T-cell (primary cell): ENCODE measurements around the gene SLC6A16. TPM values are rescaled to one million over a fixed set of nuclear protein-coding genes. Genes with fewer than 3 reads are reported as not detected.
A peak's percentile ranks its signal among the peaks of the same experiment; 100 is the strongest.
"Not testable (repeated sequence)": the region's sequence is repeated elsewhere in the genome, so short reads cannot be mapped to it uniquely, and the experiment has no call there.

Experiments
- ATAC-seq, 4 experiments: fragments of 200-7000 bp in 3 of 4; fragments of 150-1000 bp in 1 of 4; cut with Tn5 transposase; replicated peaks in 1 of 4; 1 replicate in 3 of 4; 2 replicates in 1 of 4; pipeline ENCODE4 v1.10.0; 2021; ENCODE audit warnings: moderate library complexity in 3 of 4, mild to moderate bottlenecking in 2 of 4, moderate number of reproducible peaks in 1 of 4
- CTCF ChIA-PET, 2 donors: fragments of 300-600 bp; sonication (Branson Sonifier 250); formaldehyde crosslinking; loops; one replicate each; lab custom pipeline; 2022; ENCODE audit warnings: antibody characterized with exemption in 2 of 2; lab: Charles Lee
- POLR2A ChIA-PET, 2 donors: fragments of 300-600 bp; sonication (Branson Sonifier 250); formaldehyde crosslinking; loops; one replicate each; lab custom pipeline; 2022; ENCODE audit warnings: antibody characterized with exemption in 2 of 2; lab: Charles Lee
- DNase-seq, 35 experiments: peaks; one replicate each; pipeline versions ENCODE4 v3.0.0 to v3.0.0-alpha.2; 2013 to 2023
- H3K27ac ChIP-seq: one replicate; pipeline ENCODE4 v1.5.1; 2013; ENCODE audit warnings: low read length
- H3K27me3 ChIP-seq, 2 experiments: replicated peaks in 1 of 2; 1 replicate in 1 of 2; 2 replicates in 1 of 2; pipeline versions ENCODE4 v1.6.1 to v1.7.0; 2013; ENCODE audit warnings: low read length in 1 of 2, mixed read lengths in 1 of 2; ENCODE audit not compliant: control insufficient read depth in 2 of 2, insufficient read depth in 2 of 2; ENCODE audit errors: extremely low read depth in 1 of 2
- H3K36me3 ChIP-seq, 2 donors: 1 replicate in 1 of 2; 2 replicates in 1 of 2; pipeline versions ENCODE4 v1.6.1 to v1.7.0; 2013; ENCODE audit warnings: low read length in 1 of 2; ENCODE audit not compliant: control insufficient read depth in 2 of 2, insufficient read depth in 1 of 2; ENCODE audit errors: extremely low read depth in 1 of 2
- H3K4me1 ChIP-seq, 2 experiments: 1 replicate in 1 of 2; 2 replicates in 1 of 2; pipeline versions ENCODE4 v1.6.1 to v1.7.0; 2013; ENCODE audit warnings: low read length in 2 of 2, mixed read lengths in 1 of 2; ENCODE audit not compliant: insufficient read depth in 2 of 2, control insufficient read depth in 1 of 2; ENCODE audit errors: extremely low read depth in 1 of 2
- H3K4me3 ChIP-seq, 2 donors: 1 replicate in 1 of 2; 2 replicates in 1 of 2; pipeline versions ENCODE4 v1.5.1 to v1.7.0; 2013; ENCODE audit warnings: mild to moderate bottlenecking in 2 of 2, low read length in 1 of 2, moderate library complexity in 1 of 2; ENCODE audit not compliant: control insufficient read depth in 1 of 2; ENCODE audit errors: extremely low read depth in 1 of 2
- H3K9me3 ChIP-seq: 2 replicates; pipeline ENCODE4 v1.7.0; 2013
- H3K27ac Mint-ChIP-seq, 2 donors: one replicate each; pipeline ENCODE4 v1.8.0; 2020 to 2021; ENCODE audit warnings: mild to moderate bottlenecking in 2 of 2, mixed read lengths in 2 of 2
- H3K27me3 Mint-ChIP-seq, 2 donors: one replicate each; pipeline ENCODE4 v1.8.0; 2021 to 2022; ENCODE audit warnings: mixed read lengths in 2 of 2
- H3K36me3 Mint-ChIP-seq: one replicate; pipeline ENCODE4 v1.8.0; 2021; ENCODE audit warnings: mixed read lengths
- H3K4me1 Mint-ChIP-seq, 3 donors: one replicate each; pipeline ENCODE4 v1.8.0; 2020 to 2022; ENCODE audit warnings: mixed read lengths in 3 of 3, mild to moderate bottlenecking in 1 of 3
- H3K4me3 Mint-ChIP-seq, 3 donors: one replicate each; pipeline ENCODE4 v1.8.0; 2020 to 2022; ENCODE audit warnings: mild to moderate bottlenecking in 3 of 3, mixed read lengths in 3 of 3, moderate library complexity in 3 of 3
- H3K9me3 Mint-ChIP-seq, 3 donors: one replicate each; pipeline ENCODE4 v1.8.0; 2020 to 2022; ENCODE audit warnings: mixed read lengths in 3 of 3
- WGBS: methylation state at CpG from one replicate; pipeline ENCODE4 v1.1.5; 2013; ENCODE audit warnings: missing lambda C conversion rate; ENCODE audit not compliant: insufficient coverage; 5-methylcytosine and 5-hydroxymethylcytosine counted together
- total RNA-seq, 35 experiments: library from RNA in 6 of 35; stranded (reverse) in 6 of 35; fragments of 120-200 nt in 1 of 35; gene quantifications; one replicate each; pipeline versions ENCODE4 v1.2.1 to v1.2.4 and lab custom pipeline; 2013 to 2026

Gene SLC6A16
- total RNA-seq, 5 donors from 2014 or later (not counting 1 experiment from before 2014, with no cell fraction given): 5.4 to 8.1 (median 6.4) TPM

GRCh38 chr19:49325756-49326155, 765 bp upstream of the SLC6A16 start:
- not testable (repeated sequence) for H3K4me1 ChIP-seq

DNA sequence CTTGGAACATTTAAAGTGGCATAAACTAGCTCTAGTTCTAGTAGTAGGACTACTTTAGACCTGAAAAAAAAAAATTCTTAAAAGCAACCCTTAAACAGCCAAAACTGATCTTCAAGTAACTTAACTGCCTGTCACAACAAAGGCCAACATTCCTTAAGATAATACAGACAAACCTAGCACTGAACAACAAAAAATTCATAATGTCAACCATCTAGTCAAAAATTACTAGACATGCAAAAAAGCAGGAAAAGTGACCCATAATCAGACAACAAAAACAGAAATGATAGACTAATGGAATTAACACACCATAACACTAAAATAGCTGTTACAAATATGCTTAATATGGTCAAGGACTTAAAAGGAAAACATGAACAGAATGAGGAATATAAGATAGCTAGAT, 6.7 kb downstream of the SLC6A16 start:
- Histone ChIP-seq H3K4me3 (no peak overlapping the region), H3K9me3 (peaks cover 2% of the 10 kb centered on the region), H3K27ac (no peak overlapping the region), H3K4me1 (no peaks in the 10 kb centered on the region), H3K27me3 (no peaks in the 10 kb centered on the region), H3K36me3 (peaks cover 0 to 6% of the 10 kb centered on the region in 2 donors)
- ChIA-PET POLR2A (interaction anchor here in 1 of 2 donors (0.7 kb wide), 1 partner anchor 269 kb away, joined by 3 read pairs; no protein-coding TSS in a partner anchor), CTCF (interaction anchor here in 1 of 2 donors (0.6 kb wide), 1 partner anchor 15 kb away, joined by 3 read pairs; no protein-coding TSS in a partner anchor)
- H3K4me1 Mint-ChIP-seq: peaks cover 0 to 10% (median 8%) of the 10 kb centered on the region in 3 donors
- no peak for ATAC-seq
- no peaks in the 10 kb centered on the region for H3K27me3 Mint-ChIP-seq
- no peak overlapping the region for H3K27ac Mint-ChIP-seq
- H3K4me3 Mint-ChIP-seq: no peak overlapping the region
- peaks cover 0 to 9% (median 8%) of the 10 kb centered on the region in 3 donors for H3K9me3 Mint-ChIP-seq
- H3K36me3 Mint-ChIP-seq: peaks cover 42% of the 10 kb centered on the region
- no peak for DNase-seq

More at GRCh38 chr19:49325756-49326155, 765 bp upstream of the SLC6A16 start:
- not testable (repeated sequence) for H3K27ac Mint-ChIP-seq, H3K9me3 ChIP-seq, H3K27me3 Mint-ChIP-seq, H3K27ac ChIP-seq, ATAC-seq, DNase-seq, H3K27me3 ChIP-seq, H3K4me3 ChIP-seq, H3K9me3 Mint-ChIP-seq, H3K4me3 Mint-ChIP-seq
- WGBS: 98% methylated on average over 11 of the region's 13 CpGs
- ChIA-PET CTCF (interaction anchor here in 1 of 2 donors (0.7 kb wide), 1 partner anchor 19 kb away, joined by 3 read pairs; no protein-coding TSS in a partner anchor), POLR2A (interaction anchor here in 1 of 2 donors (0.7 kb wide), 1 partner anchor 15 kb away, joined by 3 read pairs; no protein-coding TSS in a partner anchor)
- H3K4me1 Mint-ChIP-seq: peaks cover 24 to 37% (median 26%) of the 10 kb centered on the region in 3 donors
- peaks cover 12 to 16% of the 10 kb centered on the region in 2 donors for H3K36me3 ChIP-seq
- peaks cover 28% of the 10 kb centered on the region for H3K36me3 Mint-ChIP-seq

DNA sequence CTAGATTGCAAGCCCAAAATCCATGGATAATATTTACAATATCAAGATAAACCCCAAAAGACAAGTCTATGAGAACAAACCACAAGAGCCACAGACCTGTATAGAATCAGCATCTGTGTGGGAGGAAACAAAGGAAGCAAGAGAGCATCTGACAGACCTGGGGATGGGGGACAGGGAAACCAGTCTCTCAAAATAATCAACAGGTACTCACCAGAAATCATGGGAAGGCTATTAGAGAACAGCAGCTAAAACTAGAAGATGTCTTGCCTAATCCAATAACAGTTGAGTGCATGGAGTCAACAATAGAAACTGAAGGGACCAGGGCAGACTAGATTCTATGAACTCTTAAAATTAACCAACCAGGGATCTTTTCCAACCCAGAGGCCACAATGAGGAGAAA, 8.7 kb downstream of the SLC6A16 start:
- POLR2A ChIA-PET: interaction anchor here in 1 of 2 donors (0.7 kb wide), 1 partner anchor 271 kb away, joined by 3 read pairs; no protein-coding TSS in a partner anchor
- Mint-ChIP-seq H3K4me3 (no peak overlapping the region), H3K4me1 (peaks cover 0 to 13% (median 10%) of the 10 kb centered on the region in 3 donors), H3K9me3 (peaks cover 0 to 9% (median 8%) of the 10 kb centered on the region in 3 donors), H3K36me3 (peaks cover 42% of the 10 kb centered on the region), H3K27me3 (no peaks in the 10 kb centered on the region), H3K27ac (no peak overlapping the region)
- Histone ChIP-seq H3K27me3 (no peaks in the 10 kb centered on the region), H3K27ac (no peak overlapping the region), H3K36me3 (peaks cover 0 to 7% of the 10 kb centered on the region in 2 donors), H3K4me1 (no peaks in the 10 kb centered on the region), H3K4me3 (no peak overlapping the region), H3K9me3 (peaks cover 2% of the 10 kb centered on the region)
- no peak for DNase-seq
- CTCF ChIA-PET: no interaction called here
- ATAC-seq: no peak

DNA sequence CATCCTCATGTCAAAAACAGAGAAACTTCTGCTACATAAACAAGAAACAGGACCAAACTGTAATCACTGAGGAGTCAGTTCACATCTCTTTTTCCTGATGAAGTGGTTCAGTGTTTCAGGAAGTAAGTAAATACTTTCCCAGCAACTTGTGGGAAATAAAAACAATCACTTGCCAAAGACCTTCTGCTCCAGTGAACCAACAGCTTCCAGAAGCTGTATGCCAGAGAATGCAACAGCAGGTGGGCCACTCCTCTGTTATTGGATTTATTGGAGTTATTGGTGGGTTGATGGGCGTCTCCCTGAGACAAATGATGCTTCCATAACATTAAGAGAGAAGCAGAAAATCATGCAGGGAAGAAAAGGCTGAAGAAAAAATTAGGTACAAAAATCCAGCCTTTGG, 9.9 kb downstream of the SLC6A16 start:
- H3K36me3 ChIP-seq: peaks cover 0 to 14% of the 10 kb centered on the region in 2 donors
- Mint-ChIP-seq H3K4me3 (no peak overlapping the region), H3K36me3 (peaks cover 54% of the 10 kb centered on the region), H3K4me1 (peaks cover 0 to 13% (median 10%) of the 10 kb centered on the region in 3 donors), H3K27ac (no peak overlapping the region), H3K9me3 (peaks cover 0 to 9% (median 8%) of the 10 kb centered on the region in 3 donors), H3K27me3 (no peaks in the 10 kb centered on the region)
- H3K27ac ChIP-seq: no peak overlapping the region
- no peaks in the 10 kb centered on the region for H3K27me3 ChIP-seq
- no CpG with 5 or more reads among the region's 1 CpG for WGBS
- ChIA-PET CTCF (no interaction called here), POLR2A (no interaction called here)
- H3K4me1 ChIP-seq: no peaks in the 10 kb centered on the region
- no peak for DNase-seq
- H3K9me3 ChIP-seq: peaks cover 2% of the 10 kb centered on the region
- ATAC-seq: no peak
- no peak overlapping the region for H3K4me3 ChIP-seq

- Histone ChIP-seq H3K9me3 (no peaks in the 10 kb centered on the region), H3K27me3 (no peaks in the 10 kb centered on the region), H3K4me3 (no peak overlapping the region), H3K4me1 (no peaks in the 10 kb centered on the region), H3K27ac (no peak overlapping the region), H3K36me3 (peaks cover 5 to 23% of the 10 kb centered on the region in 2 donors)
- 81% methylated on average over 4 of the region's 6 CpGs for WGBS
- Mint-ChIP-seq H3K36me3 (peaks cover 29% of the 10 kb centered on the region), H3K4me3 (no peak overlapping the region), H3K27ac (no peak overlapping the region), H3K9me3 (no peaks in the 10 kb centered on the region), H3K4me1 (peaks cover 0 to 5% (median 5%) of the 10 kb centered on the region in 3 donors), H3K27me3 (no peaks in the 10 kb centered on the region)
- no peak for ATAC-seq
- no peak for DNase-seq
- ChIA-PET POLR2A (no interaction called here), CTCF (no interaction called here)
Observed at GRCh38 chr19:49309087-49309486, 15.9 kb downstream of the SLC6A16 start.

DNA sequence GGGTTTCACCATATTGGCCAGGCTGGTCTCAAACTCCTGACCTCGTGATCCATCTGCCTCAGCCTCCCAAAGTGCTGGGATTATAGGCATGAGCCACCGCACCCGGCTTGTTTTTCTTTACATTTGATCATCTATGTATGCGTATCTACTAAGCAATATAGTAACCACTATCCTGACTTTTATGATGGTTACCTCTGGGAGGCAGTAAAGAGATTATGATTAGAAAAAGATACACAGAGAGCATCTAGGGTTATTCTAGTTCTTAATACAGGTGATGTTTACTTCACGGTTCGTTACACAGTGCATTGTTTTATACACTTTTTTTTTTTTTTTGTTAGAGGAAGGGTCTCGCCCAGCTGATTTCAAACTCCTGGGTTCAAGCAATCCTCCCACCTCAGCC, 18.3 kb downstream of the SLC6A16 start:
- peak in 2 of 4 experiments; percentile 38 to 66 for ATAC-seq
- H3K27ac Mint-ChIP-seq, H3K27me3 ChIP-seq, POLR2A ChIA-PET, H3K9me3 Mint-ChIP-seq, H3K27ac ChIP-seq, H3K4me1 ChIP-seq, H3K4me3 Mint-ChIP-seq, H3K4me3 ChIP-seq, DNase-seq, H3K4me1 Mint-ChIP-seq, H3K27me3 Mint-ChIP-seq, H3K9me3 ChIP-seq: not testable (repeated sequence)
- 100% methylated on average over 1 of the region's 7 CpGs for WGBS
- H3K36me3 ChIP-seq: peaks cover 5 to 23% of the 10 kb centered on the region in 2 donors
- H3K36me3 Mint-ChIP-seq: peaks cover 32% of the 10 kb centered on the region
- CTCF ChIA-PET: interaction anchor here in 1 of 2 donors (0.6 kb wide), 1 partner anchor 34 kb away, joined by 3 read pairs; no protein-coding TSS in a partner anchor
